GM18498 (cell line): ENCODE results near the gene FGF14.

ENCODE experiments used
- ATAC-seq: cut with Tn5 transposase; IDR thresholded peaks from one replicate; pipeline ENCODE4 v1.9.1; 2021; ENCODE audit warnings: mild to moderate bottlenecking, moderate library complexity; ENCODE audit not compliant: unreplicated experiment

Gene FGF14

GRCh38 chr13:101703838-101704237, 698.0 kb downstream of the FGF14 start:
- ATAC-seq: no peak

DNA sequence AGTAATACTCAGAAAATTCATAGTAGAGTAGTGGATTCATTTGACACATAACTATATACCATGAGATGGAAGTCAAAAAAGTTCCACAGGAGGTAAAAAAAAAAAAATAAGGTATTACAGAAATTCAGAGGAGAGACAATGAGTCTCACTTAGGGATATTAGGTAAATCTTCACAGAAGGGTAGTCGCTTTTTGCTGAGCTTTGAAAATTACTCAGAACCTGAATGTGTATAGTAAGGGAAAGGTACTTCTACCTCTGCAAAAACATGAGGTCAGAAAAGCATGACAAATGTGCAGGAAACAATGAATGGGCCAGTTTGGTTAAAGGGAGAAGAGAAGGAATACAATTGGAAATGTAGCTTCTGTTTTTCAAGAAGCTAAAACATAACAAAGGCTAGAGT, 698.8 kb downstream of the FGF14 start:
- no peak for ATAC-seq

GRCh38 chr13:101700598-101700997, 701.2 kb downstream of the FGF14 start:
- no peak for ATAC-seq

DNA sequence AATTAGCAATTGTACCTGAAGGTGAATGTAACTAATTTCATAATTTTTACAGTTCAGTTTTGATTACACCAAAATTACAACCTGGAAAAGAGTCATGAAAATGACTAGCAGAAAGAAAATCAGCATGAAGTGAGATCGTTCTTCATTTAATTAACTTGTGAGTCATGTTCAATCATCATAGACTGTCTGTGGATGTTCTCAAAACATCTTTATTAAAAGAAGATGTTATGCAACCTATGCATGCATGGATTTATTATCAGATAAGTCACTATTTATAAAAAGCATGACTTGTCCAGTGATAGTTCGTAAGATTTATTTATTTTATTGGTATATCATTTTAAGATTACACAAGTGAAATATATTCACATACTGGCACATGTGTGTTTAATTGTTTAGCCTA, 703.4 kb downstream of the FGF14 start:
- ATAC-seq: no peak

GRCh38 chr13:101697745-101698144, 704.1 kb downstream of the FGF14 start:
- no peak for ATAC-seq

GRCh38 chr13:101695870-101696516, 705.9 kb downstream of the FGF14 start:
- no peak for ATAC-seq

- no peak for ATAC-seq
These were observed 710.4 kb downstream of the FGF14 start for GRCh38 chr13:101691341-101691860.

DNA sequence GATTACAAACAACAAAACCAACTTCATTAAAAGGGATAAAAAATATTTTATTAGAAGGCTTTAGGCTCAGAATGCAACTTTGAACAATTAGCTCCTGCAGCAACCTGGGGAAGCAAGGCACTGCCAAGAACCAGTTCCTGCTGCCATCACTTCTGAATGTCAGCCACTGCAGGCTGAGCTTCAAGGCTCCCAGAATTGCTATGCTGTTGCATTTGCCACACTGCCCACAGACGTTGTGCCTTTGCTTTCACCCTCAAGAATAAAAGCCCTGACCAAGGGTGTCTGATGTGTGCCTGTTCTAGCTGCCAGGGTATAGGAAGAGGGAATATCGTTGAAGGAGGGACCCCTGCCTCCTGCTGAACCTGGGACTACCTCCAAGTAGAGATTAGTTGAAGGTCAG, 711.0 kb downstream of the FGF14 start:
- ATAC-seq: no peak

- ATAC-seq: no peak
These were observed 715.8 kb downstream of the FGF14 start for GRCh38 chr13:101686003-101686402.

DNA sequence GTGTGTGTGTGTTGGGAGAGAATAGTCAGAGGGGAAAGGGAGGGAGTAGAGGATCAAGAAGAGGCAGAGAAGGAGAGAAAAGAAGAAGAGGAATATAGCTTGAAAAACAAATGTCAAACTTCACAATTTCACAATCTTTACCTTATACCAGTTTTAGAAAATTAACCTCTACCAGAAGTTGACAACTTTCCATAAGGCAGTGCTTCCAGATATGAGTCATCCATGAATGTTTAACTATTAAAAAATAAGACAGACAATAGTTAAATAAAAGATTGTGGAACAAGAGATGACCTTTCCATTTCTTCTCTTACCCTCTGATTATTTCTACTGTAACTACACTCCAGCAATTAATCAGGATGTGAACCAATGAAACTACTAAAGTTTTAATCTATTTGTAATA, 720.0 kb downstream of the FGF14 start:
- ATAC-seq: no peak

DNA sequence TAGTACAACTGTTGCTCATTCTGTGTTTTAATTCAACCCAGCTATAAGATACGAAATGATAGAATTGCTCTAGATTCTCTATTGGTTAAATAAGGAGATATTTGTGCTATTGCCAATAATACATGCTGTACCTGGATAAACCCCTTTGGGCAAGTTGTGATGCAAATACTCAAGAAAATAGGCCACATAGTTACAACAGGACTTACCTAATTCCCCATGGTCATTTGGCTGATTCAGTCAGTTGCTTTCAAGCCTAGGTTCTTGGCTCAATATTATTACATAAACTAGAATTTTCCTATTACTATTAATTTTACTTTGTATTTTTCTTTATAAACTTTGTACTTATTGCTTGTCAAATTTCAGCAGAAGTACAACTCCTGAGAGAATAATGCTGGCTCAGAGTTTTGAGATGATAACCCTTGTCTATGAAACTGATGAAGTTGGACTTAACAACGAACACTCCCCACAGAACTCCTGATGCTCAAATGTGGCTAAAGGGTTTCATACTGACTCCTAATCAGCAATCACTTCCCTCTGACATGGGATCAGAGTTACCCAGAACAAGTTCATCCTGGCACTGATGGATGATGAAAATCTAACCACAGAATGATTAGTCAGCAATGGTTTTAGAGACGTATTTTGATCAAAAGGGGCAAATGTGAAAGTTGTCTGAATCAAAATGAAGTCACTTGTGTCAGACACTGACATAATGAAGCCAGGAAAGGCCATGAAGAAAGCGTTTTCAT, 728.3 kb downstream of the FGF14 start:
- ATAC-seq: no peak

DNA sequence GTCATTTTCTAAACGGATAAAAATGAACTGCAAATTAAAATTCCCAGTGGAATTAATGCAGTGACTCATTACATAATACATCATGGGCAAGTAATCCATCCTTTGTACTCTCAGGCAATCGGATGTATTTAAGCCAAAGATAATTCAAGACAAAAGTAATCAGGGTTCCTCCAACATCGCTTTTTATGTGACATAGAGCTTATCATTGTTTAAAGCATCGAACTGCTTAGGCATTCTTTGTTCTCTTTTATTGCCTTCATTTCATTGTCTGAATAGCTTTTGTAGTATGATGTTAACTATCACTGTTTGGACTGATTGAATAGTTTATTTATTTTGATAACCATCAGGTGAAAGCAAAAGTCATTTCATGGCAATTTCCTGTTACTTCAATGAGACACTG, 740.0 kb downstream of the FGF14 start:
- ATAC-seq: no peak
